Ovary (tissue), 9 donors: ENCODE measurements around the gene CLK4. TPM values are rescaled to one million over a fixed set of nuclear protein-coding genes. Genes with fewer than 3 reads are reported as not detected.

Experiments
- DNase-seq, 5 donors: peaks; one replicate each; pipeline ENCODE4 v3.0.0-alpha.2; 2019 to 2020
- H3K27ac ChIP-seq, 2 donors: fragments of 200-600 bp; one replicate each; pipeline versions ENCODE4 v1.5.1 to v1.8.0; 2019 to 2022
- H3K27me3 ChIP-seq: fragments of 200-600 bp; one replicate; pipeline ENCODE4 v1.8.0; 2022
- H3K36me3 ChIP-seq: fragments of 200-600 bp; sonication (generic); one replicate; pipeline ENCODE4 v1.5.1; 2019
- H3K4me1 ChIP-seq: one replicate; pipeline ENCODE4 v1.8.1; 2013; ENCODE audit warnings: mild to moderate bottlenecking, moderate library complexity; ENCODE audit not compliant: insufficient read depth
- H3K4me3 ChIP-seq: fragments of 200-600 bp; sonication (generic); one replicate; pipeline ENCODE4 v1.5.1; 2017
- H3K9me3 ChIP-seq, 2 donors: fragments of 200-600 bp in 1 of 2; sonication (generic) in 1 of 2; one replicate each; pipeline versions ENCODE4 v1.5.1 to v1.8.1; 2013 to 2019; ENCODE audit warnings: mild to moderate bottlenecking in 1 of 2, moderate library complexity in 1 of 2
- EP300 ChIP-seq: sonication (generic); formaldehyde crosslinking; IDR thresholded peaks from one replicate; pipeline ENCODE4 v1.6.1; 2017; ENCODE audit warnings: antibody characterized with exemption
- POLR2A ChIP-seq: fragments of 450-650 bp; IDR thresholded peaks from one replicate; pipeline ENCODE4 v1.6.1; 2017; ENCODE audit warnings: antibody characterized with exemption, mild to moderate bottlenecking, moderate library complexity
- WGBS, 3 donors: extraction: QIAGEN DNeasy Blood & Tissue Kit in 1 of 3; methylation state at CpG; one replicate each; pipeline versions ENCODE4 v1.1.5 to v1.1.7; 2013 to 2017; 5-methylcytosine and 5-hydroxymethylcytosine counted together
- intact Hi-C, 4 donors: fragments of 100-400 bp; cut with DNase I; formaldehyde crosslinking; loops; one replicate each; pipeline versions ENCODE4 v1.11.0 to v1.15.1; 2022 to 2023
- polyA plus RNA-seq, 2 donors: library from polyadenylated mRNA; stranded (reverse); fragments of 200-250 nt in 1 of 2; fragments of 350-450 nt in 1 of 2; fragmentation: Illumina TruSeq in 1 of 2; extraction: RNeasy Lipid Tissue Mini Kit (QIAGEN cat#74804) in 1 of 2; gene quantifications; one replicate each; pipeline ENCODE4 v1.2.3, GENCODE V29; 2013 to 2014
- total RNA-seq, 7 donors: library from RNA; depleted of rRNA in 2 of 7; stranded (reverse); fragments of >200 nt in 2 of 7; fragmentation: NEBNext Ultra II Directional in 3 of 7; extraction: Animal tissue kit (Norgen Biotek cat#: 25700) in 3 of 7; gene quantifications; one replicate each; pipeline versions ENCODE4 v1.1.0 to v1.2.4, GENCODE V29; 2016 to 2023
- TF ChIP-seq, protein P1 (sequence below), 3 donors: fragments of 450-650 bp in 2 of 3; fragments of 200-600 bp in 1 of 3; IDR thresholded peaks; one replicate each; pipeline versions ENCODE4 v1.5.1 to v1.8.0; 2016 to 2022; ENCODE audit warnings: antibody characterized with exemption in 3 of 3, mild to moderate bottlenecking in 1 of 3
- donor health status: DM: no; HTN: no; CAD: no; lungs with moderate emphysema.
- donor health status: DM: no; HTN: no; CAD: no.
- donor health status: Bipolar disorder and iron deficiency.
- donor health status: DM: yes; HTN: yes; CAD: no.
- donor health status: DM: no; HTN: no; CAD: no.
- donor health status: DM: yes; HTN: yes; CAD: no.

Gene CLK4
- total and polyA plus RNA-seq, 9 donors, result 21.2 to 40.1 (median 25.5) TPM

DNA sequence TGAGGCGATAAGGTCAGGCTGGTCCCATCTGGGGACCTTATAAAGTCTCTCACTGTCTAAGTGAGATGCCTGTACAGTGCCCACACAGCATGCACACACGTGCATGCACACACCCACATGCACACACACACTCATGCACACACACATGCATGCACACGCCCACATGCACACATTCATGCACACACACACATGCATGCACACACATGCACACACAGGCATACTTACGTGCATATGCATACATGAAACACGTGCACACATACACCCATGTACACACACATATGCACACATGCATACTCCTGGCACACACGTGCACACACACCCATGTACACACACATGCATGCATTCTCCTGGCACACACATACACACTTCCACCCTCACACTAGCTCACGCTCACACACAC lies 48.9 kb downstream of the CLK4 start:
- no peak overlapping the region for H3K4me3 ChIP-seq
- WGBS, 3 donors, result 86 to 91% (median 86%) methylated on average over 7 of the region's 7 CpGs
- TF ChIP-seq EP300 (no peak), POLR2A (no peak)
- TF ChIP-seq, protein P1, sequence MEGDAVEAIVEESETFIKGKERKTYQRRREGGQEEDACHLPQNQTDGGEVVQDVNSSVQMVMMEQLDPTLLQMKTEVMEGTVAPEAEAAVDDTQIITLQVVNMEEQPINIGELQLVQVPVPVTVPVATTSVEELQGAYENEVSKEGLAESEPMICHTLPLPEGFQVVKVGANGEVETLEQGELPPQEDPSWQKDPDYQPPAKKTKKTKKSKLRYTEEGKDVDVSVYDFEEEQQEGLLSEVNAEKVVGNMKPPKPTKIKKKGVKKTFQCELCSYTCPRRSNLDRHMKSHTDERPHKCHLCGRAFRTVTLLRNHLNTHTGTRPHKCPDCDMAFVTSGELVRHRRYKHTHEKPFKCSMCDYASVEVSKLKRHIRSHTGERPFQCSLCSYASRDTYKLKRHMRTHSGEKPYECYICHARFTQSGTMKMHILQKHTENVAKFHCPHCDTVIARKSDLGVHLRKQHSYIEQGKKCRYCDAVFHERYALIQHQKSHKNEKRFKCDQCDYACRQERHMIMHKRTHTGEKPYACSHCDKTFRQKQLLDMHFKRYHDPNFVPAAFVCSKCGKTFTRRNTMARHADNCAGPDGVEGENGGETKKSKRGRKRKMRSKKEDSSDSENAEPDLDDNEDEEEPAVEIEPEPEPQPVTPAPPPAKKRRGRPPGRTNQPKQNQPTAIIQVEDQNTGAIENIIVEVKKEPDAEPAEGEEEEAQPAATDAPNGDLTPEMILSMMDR (IDR thresholded peaks at IDR 0.05), result no peak

DNA sequence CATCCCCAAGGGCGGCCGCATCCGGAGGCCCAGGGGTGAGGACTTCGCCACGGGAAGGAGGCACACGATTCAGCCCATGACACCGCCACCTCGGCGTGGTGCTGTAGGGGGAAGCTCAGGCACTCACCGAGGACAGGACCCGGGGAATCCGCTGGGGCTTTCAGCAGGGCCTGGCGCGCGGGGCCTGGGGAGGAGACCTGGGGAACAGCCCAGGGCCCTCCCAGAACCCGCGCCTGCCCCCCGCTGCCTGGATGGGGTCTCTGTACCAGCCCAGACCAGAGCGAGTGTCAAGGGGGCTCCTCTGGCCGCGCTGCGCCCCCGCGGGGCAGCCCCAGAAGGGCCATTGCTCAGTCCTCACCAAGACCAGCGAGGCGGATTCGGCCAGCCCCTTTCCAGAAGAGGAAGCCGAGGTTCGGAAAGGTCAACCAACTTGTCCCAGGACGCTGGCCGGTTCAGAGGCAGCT lies 49.4 kb downstream of the CLK4 start:
- H3K4me1 ChIP-seq, result no peaks in the 10 kb centered on the region
- H3K27ac ChIP-seq, result no peak overlapping the region
- TF ChIP-seq POLR2A, result no peak
- intact Hi-C loops, result no loop called here
- H3K9me3 ChIP-seq, result no peaks in the 10 kb centered on the region
- no peak overlapping the region for H3K4me3 ChIP-seq
- DNase-seq, result no peak
- no peaks in the 10 kb centered on the region for H3K36me3 ChIP-seq
- WGBS, 3 donors, result 62 to 69% (median 66%) methylated on average over 18 to 31 of the region's 31 CpGs
- H3K27me3 ChIP-seq, result no peaks in the 10 kb centered on the region

More for the DNA sequence above, 48.9 kb downstream of the CLK4 start:
- H3K27ac ChIP-seq, result no peak overlapping the region
- no peaks in the 10 kb centered on the region for H3K9me3 ChIP-seq
- no peaks in the 10 kb centered on the region for H3K27me3 ChIP-seq
- intact Hi-C loops, result no loop called here
- no peak for DNase-seq
- H3K36me3 ChIP-seq, result no peaks in the 10 kb centered on the region
- no peaks in the 10 kb centered on the region for H3K4me1 ChIP-seq

DNA sequence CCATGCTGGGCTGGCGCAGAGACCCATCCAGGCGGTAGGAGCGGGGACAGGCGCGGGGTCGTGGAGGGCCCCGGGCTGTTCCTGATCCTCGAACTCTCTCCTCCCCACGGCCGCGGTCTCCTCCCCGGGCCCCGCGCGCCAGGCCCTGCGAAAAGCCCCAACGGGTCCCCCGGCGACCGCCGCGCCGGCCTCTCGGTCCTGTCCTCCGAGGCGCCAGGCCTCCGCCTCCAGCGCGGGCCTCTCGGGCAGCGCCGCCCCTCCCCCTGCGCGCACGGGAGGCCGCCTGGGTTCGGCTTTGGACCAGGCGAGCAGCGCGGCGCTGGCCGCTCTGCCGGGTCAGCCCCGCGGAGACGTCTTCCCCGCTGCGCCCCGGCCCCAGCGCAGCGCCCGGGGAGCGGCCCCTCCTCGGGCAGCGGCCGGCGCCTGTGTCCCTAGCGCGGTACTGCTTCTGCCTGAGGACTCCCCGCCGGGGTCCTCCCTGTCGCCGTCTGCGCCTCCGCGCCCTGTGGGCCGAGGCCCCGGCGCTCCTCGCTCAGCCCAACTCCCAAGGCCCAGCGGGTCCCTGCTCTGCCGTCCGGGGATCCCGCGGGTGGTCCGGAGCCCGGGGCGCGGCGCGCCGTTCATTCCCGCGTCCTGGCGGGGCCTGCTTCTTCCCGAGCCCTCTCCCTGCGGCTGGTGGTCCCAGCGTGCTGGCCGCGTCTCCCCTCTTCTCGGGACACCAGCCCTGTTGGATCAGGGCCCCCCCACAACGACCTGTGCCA lies 50.1 kb downstream of the CLK4 start:
- intact Hi-C loops, result no loop called here
- Histone ChIP-seq H3K27ac (no peak overlapping the region), H3K4me3 (no peak overlapping the region)

DNA sequence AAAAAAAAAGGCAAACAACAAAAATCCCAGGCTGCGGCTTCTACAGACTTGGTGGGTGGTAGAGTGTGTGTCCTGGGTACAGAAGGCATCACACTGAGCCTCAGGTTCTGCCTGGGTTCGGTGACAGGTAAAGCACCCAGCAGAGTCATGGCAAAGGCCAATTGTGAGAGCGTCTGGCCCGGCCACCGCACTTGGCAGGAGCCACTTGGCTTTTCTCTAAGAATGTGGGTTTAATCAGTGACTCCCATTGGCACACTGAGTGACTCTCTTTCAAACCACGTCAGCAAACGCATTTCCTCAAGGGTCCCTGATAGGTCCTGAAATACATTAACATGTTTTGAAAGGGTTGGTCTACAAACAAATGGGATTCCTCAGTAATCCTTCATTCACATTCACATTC lies 53.6 kb downstream of the CLK4 start:
- TF ChIP-seq, protein P1 (IDR thresholded peaks at IDR 0.05), result no peak
- no peaks in the 10 kb centered on the region for H3K36me3 ChIP-seq
- DNase-seq, result no peak
- WGBS, 3 donors, result 91 to 94% (median 92%) methylated on average over 7 of the region's 7 CpGs
- no peak overlapping the region for H3K27ac ChIP-seq
- no peak overlapping the region for H3K4me3 ChIP-seq
- no peaks in the 10 kb centered on the region for H3K4me1 ChIP-seq
- intact Hi-C loops, result no loop called here
- no peaks in the 10 kb centered on the region for H3K27me3 ChIP-seq
- H3K9me3 ChIP-seq, result no peaks in the 10 kb centered on the region

More for the DNA sequence above, 50.1 kb downstream of the CLK4 start:
- Histone ChIP-seq H3K4me1 (no peaks in the 10 kb centered on the region), H3K9me3 (no peaks in the 10 kb centered on the region), H3K27me3 (no peaks in the 10 kb centered on the region), H3K36me3 (no peaks in the 10 kb centered on the region)
- no peak for DNase-seq
- no peak for TF ChIP-seq POLR2A
- no peak for TF ChIP-seq EP300
- TF ChIP-seq, protein P1 (IDR thresholded peaks at IDR 0.05), result no peak
- WGBS, 3 donors, result 3 to 11% (median 8%) methylated on average over 40 to 92 of the region's 92 CpGs

DNA sequence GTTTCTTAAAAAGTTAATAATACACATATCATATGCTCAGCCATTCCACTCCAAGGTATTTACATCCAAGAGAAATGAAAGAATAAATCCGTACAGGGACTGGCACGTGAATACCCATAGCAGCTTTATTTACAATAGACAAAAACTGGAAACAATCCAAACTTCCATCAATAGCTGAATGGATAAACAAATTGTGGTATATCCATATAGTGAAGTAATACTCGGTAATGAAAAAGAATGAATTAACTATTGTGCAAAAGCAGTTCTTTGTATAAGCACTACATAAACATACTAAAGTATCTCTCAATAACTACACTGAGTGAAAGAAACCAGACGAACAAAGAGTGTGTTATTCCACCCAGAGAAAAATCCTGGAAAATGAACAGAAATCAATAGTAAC lies 54.2 kb downstream of the CLK4 start:
- intact Hi-C loops, result no loop called here
- 90 to 93% (median 93%) methylated on average over 4 of the region's 4 CpGs for WGBS, 3 donors
- Histone ChIP-seq H3K4me1 (no peaks in the 10 kb centered on the region), H3K9me3 (no peaks in the 10 kb centered on the region), H3K27me3 (no peaks in the 10 kb centered on the region), H3K27ac (no peak overlapping the region), H3K4me3 (no peak overlapping the region), H3K36me3 (no peaks in the 10 kb centered on the region)
- DNase-seq, result no peak
- TF ChIP-seq EP300, result no peak
- no peak for TF ChIP-seq POLR2A
- TF ChIP-seq, protein P1 (IDR thresholded peaks at IDR 0.05), result no peak
